NCI-H146 (cell line): ENCODE results near the gene CORO2A.

Experiments used
- DNase-seq: peaks from one replicate; lab custom pipeline; 2025; lab: John Stamatoyannopoulos, UW

The CORO2A gene

DNA sequence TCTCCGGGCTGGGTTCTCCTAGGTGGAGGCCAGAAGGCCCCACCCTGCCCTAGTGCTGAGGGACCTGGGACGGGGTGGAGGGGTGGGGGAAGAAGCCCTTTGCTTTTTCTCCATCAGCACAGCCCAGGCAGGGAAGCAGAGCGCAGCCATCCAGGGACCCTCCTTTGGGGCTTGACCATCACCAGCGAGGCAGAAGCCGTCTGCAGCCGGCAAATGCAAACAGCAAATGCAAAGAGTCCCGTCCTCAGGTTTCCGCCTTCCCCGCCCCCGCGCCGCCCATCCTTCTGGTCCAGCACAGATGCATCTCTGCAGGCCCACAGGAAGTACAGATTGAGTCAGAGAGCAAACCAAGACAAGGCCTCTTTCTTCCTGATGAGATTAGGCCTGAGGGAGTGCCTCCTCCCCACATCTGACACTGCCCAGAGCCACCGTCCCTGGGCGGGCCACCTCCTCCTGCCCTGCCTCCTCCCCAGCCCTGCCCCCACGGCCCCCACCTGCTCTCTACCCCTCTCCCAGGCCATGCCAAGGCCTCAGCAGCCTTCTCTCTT lies 23.4 kb downstream of the CORO2A start:
- DNase-seq: no peak

DNA sequence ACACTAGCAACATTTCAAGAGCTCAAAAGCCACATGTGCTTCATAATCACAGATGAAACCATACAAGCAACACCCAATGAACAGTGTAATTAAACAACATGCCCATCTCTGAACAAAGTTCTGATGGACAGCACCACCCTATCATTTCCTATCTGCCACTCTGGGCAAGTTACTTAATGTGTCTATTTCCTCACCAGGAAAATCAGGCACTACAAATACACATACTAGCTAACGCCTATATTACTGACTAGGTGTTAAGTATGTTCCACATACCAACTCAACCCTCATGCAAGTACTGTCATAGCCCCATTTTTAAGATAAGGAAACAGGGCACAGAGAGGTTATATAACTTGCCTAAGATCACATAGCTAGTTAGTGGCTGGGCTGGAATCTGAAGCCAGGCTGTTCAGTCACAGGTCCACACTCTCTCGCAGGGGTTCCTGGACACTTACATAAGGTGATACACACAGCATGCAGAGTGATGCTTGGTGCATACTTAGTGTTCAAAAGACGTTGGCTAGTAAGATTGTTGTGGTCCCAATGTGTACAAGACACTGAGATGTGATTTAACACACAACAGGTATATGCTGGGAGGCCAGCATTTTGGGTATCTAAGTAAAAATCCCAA lies 24.2 kb downstream of the CORO2A start:
- no peak for DNase-seq

DNA sequence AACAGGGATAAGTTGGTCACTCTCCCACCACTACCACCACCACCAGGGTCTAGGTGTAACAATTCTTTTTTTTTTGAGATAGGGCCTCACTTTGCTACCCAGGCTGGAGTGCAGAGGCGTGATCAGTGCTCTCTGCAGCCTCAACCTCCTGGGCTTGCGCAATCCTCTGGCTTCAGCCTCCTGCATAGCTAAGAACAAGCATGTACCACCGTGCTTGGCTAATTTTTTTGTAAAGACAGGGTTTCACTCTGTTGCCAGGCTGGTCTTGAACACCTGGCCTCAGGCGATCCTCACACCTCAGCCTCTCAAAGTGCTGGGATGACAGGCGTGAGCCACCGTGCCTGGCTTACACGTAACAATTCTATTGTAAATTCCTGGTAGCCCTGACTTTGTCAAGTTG lies 27.5 kb downstream of the CORO2A start:
- no peak for DNase-seq

DNA sequence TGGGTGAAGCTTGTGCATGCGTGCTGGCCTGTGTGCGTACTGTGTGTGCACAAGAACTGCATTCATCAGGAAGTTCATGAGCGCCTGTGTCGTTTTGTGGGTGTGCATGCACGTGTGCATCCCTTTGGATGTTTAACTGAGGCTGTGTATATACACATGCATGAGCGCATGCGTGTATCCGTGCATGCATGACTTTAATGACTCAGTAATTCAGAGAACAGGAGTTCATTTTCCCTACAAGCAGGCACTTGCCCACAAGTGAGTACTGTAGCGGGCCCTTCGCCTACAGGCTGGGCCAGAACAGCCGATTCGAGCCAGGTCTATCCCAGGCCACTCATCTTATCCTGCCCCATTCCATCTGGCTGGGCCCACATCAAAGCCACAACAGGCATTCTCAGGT lies 29.8 kb downstream of the CORO2A start:
- DNase-seq: no peak

DNA sequence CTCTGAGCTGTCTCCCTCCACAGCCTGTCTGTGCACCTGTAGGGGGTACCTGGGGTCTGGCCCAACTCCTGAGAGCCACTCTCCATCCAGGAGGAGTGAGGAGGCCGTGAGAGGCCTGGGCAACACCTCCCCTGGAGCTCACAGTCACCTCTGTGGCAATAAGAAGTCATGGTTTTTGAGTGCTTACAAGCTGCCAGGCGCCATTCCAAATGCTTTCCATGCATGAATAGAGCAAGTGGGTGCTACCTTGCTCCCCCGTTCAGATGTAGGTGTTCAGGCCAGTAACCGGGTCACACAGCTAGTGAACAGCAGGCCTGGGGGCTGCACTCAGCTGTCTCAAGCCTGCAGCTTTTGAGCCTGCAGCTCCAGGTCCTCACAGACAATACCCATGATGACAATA lies 30.6 kb downstream of the CORO2A start:
- DNase-seq: no peak

- no peak for DNase-seq
Measured at GRCh38 chr9:98159790-98160189, 32.6 kb downstream of the CORO2A start.

- DNase-seq: no peak
Measured at GRCh38 chr9:98159301-98159700, 33.1 kb downstream of the CORO2A start.

DNA sequence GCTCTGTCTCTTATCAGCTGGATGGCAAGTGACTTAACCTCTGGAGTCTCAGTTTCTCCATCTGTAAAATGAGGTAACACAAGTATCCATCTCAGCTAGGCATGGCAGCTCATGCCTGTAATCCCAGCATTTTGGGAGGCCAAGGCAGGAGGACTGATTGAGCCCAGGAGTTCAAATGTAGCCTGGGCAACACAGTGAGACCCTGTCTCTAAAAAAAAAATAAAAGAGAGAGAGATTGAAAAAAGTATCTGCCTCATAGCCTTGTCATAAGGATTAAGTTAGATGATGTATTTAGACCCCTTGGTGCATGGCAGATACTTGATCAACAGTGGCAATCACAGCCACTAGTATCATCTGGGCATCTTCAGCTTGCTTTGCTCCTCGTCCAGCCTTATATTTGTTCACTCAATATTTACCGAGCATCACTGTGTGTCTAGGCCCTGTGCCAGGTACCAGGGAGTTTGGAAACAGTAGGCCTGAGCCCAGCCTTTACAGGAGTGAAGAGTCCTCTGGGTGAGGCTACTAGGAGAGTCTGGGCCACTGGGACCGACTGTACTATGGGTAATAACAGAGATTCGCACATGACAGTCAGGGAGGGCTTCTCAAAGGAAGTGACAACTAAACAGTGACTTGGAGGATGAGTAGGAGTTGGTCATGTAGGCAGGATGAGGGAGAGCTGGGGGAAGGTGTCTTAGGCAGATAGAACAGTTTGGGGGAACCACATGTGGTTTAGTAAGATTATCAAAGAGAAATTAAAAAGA lies 34.2 kb downstream of the CORO2A start:
- DNase-seq: no peak

DNA sequence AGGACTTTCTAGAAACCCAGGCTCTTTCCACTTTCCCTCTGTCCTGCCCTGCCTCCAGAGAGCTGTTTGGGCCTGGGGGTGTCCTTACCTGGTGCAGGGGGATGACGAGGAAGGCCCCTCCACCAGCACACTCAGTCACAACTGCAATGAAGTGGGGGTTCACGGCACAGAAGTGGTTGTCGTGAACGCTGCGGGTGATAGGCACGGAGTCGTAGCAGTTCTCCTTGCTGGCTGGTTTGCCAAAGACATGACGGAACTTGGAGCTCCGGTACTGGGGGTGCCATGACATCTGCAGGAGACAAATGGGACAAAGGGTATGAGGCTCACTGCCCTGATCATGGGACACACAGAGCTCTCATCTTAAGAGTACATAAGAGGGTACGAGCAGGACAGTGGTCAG lies 35.1 kb downstream of the CORO2A start:
- DNase-seq: no peak

DNA sequence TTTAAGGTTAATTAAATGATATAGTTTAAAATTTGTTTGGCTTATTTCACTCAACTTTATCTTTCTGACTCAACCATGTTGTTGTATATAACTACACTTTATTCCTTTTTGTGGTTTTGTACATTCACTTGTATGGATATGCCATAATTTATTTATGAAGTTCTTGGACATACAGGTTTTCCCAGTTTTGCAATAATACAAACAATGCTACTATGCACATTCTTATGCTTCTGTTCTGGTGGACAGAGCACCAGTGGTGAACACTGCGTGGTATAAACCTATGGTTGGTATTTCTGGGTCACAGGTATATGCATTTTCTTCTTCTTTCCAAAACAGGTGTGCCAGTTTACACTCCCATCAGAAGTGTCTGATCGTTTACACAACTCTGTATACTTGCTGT lies 37.8 kb downstream of the CORO2A start:
- DNase-seq: no peak

- no peak for DNase-seq
Measured at GRCh38 chr9:98152526-98152925, 39.9 kb downstream of the CORO2A start.

DNA sequence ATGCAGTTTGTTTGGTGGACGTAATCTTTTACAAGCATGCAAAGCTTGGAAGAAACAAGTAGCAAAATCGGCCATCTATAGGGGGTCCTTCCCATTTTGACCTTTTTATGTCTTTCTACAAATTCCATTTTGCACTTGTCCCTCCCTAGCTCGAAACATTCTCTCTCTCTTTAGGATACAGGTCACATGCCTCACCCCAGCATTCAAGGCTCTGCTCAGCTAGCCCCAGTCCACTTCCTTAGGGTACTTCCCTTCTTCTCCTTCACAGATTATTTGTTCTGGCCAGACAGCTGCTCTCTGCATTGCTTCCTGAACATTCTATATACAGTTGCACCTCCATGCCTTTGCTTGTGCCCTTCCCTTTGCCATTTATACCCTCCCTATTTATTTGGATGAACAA lies 41.7 kb downstream of the CORO2A start:
- no peak for DNase-seq

GRCh38 chr9:98150164-98150563 lies 42.3 kb downstream of the CORO2A start:
- DNase-seq: no peak

DNA sequence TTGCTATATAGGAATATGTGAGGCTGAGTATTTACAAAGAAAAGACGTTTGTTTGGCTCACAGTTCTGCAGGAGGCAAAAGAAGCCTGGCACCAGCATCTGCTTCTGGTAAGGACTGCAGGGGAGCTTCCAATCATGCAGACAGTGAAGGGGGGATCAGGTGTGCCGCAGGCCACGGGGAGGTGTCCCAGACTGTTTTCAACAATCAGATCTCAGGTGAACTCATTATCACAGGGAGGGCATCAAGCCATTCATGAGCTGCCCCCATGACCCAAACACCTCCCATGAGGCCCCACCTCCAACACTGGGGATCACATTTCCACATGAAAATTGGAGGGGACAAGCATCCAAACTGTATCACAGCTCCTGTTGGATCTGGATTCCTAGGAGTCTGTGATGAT lies 43.0 kb downstream of the CORO2A start:
- no peak for DNase-seq

DNA sequence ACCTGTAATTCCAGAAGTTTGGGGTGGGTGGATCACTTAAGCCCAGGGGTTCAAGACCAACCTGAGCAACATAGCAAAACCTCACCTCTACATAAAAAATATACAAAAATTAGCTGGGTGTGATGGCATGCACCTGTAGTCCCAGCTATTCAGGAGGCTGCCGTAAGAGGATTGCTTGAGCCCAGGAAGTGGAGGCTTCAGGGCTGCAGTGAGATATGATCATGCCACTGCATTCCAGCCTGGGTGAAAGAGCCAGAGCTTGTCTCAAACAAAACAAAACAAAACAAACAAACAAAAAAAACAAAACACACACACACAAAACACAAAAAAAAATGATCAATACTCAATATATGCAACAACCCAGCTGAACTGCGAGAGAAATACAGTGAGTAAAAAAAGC lies 44.0 kb downstream of the CORO2A start:
- DNase-seq: no peak

DNA sequence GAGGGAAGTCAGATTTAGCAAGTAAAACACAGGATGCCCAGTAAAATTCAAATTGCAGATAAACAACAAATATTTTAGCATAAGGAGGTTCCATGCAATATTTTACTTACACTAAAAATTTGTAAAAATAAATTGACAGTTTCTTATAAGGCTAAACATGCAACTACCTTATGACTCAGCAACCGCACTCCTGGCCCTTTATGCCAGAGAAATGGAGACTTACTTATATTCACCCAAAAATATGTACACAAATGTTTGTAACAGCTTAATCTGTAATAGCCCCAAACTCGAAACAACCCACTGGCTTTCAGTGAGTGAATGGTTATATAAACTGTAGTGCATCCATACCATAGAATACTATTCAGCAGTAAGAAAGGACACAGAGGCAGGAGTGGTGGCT lies 44.9 kb downstream of the CORO2A start:
- DNase-seq: no peak

DNA sequence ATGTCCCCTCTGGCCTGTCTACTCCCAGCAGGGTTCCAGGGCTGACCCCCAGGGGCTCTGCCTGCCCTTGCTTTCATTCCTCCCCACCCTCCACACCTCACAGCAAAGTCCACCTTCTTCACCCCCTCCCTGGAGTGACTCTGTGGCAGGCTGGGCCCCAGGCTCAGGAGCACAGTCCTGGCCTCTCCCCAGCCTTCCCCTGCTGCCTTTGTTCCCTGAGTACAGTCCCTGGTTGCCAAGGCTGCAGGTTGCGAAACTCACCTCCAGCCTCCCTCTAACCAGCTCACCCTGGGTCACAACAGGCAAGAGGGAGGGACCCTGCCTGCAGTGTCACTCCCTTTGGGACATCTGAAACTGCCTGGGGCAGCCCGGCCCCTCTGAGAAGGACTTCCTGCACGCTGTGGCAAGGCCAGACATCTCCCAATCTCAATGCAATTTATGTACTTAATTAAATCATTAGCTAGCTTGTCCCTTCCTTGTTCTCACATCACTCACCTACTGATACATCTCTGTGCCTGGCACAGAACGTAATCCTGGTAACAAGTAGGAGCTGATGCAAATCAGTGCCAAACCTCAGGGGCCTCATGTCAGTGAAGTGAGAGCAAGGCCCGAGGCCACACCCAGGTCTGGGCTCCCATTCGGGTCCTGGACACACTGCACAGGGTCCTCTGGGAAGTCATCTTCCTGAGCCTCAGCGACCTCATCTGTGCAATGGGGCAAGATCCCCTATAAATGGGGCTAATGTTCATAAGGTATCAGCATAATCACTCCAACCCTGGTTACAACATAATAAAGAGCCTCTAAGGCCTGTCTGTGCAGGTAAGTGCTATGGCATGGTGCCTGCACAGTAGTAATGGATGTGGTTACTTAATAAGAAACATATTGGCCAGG lies 46.1 kb downstream of the CORO2A start:
- peak; percentile 5 for DNase-seq

GRCh38 chr9:98144631-98145030 lies 47.8 kb downstream of the CORO2A start:
- no peak for DNase-seq

GRCh38 chr9:98144076-98144475 lies 48.4 kb downstream of the CORO2A start:
- no peak for DNase-seq

DNA sequence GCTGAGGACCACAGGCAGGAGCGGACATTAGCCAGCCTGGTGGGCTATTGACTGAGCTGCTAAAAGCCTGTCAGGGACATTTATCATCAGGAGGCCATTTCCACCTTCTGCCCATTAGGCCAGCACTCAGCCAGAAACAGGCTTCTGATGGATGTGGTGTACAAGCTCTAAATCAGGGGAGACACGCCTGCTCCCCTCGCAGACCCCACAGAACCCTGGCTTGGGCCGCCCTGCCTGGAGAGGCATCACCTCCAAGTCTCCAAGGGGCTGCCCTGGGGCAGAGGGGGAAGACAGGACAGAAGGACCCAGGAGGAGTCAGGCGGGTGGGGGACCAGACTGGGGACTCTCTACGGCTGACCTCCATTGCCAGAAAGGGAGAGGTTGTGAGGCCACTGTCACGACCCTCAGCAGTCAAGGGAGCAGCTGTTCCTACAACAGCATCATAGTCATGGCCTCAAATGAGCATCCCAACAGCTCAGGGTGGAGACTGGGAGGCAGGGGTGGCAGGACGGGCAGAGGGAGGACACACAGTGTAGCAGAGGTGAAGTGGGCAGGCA lies 49.4 kb downstream of the CORO2A start:
- no peak for DNase-seq

DNA sequence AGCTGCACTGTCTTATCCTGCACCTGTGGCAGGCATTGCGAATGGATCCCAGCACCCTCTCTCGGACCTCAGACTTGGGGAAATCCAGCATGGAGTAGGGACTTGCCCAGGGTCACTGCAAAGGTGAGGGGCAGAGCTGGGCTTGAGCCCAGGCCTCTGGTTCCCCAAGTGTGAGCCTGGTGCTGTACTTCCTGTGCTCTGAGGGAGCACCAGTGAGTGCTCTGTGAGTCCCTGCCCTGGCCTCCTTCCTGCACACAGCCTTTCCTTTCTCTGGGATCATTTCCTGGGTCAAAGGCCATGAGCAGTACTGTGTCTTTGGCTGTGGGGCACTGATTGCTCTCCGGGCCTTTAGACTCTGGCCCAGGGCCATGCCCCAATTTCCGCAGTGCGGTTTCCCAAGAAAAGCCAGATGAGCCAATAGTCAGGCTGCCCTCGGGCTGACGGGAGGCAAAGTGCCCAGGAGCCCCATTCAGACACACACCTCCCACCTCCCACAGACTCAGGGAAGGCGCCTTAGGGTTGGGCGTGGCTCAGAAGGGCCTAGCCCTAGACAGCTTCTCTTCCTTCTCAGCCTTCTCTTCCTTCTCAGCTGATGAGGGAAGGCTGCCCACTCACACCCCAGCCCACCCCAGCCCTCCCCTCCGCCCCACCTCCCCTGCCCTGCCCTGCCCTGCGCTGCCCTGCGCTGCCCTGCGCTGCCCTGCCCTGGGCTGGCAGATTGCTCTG lies 50.1 kb downstream of the CORO2A start:
- DNase-seq: no peak

DNA sequence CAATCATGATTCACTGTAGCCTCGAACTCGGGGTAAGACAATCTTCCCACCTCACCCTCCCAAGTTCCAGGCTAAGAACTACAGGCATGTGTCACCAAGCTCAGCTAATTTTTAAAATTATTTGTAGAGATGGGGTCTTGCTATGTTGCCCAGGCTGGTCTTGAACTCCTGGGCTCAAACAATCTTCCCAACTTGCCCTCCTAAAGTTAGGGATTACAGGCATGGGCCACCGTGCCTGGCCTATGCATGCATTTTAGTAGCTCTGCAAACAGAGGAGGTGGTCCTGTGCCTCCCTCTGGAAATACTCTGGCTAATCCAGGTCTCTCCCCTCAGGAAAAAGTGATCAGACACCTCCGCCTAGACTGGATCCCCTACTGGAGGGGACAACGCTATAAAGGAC lies 51.9 kb downstream of the CORO2A start:
- no peak for DNase-seq
